ENCODE results near the gene ABCE1.

ABCE1 gene

DNA sequence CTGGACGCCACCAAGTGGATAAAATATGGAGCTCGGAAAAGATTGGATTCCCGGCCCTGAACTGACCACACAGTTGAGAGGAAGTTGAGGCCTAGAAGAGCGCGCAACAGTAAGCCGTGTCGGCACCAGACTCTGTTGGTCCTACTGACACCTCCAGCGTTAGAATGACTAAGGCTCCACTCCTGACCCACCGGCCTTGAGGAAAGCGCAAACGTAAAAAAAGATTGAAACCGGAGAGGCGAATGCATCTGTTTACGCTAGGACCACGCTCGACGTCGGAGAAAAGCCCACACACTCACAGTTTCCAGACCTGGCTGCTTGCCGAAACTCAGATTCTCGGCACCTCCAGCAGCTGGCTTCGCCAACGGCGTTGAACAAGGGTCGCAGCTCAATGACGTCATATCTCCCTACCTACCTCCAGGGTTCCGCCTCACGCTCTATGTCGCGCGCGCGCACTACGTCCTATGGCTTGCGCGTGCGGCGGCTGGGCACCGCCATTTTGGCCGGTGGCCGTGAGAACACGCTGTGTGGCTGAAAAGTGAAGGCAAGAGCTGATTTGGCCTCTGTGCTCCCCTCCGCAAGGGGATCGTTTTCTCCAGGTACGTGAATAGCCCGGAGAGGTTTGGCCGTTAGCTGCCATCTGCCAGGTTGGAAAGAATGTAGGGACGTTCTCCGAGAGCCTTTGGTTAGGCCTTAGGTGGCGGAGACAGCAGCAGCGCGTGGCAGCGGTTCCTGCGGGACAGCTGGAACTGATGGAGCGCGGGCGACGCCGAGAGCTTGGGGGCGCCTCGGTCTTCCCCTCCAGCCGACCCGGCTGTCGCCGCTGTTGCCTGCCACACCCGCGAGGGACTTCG, at the start of gene ABCE1, which contains the start of gene ANAPC10:
Gene ABCE1, plus strand, starts transcription at position 491 of the 854 bp plus-strand sequence. CDS start 6,102 bp downstream, outside the sequence.
Gene ANAPC10, minus strand, starts transcription at position 376 of the 854 bp plus-strand sequence. CDS start 2,097 bp downstream, outside the sequence.
- DNase-seq: peak; percentile 89

DNA sequence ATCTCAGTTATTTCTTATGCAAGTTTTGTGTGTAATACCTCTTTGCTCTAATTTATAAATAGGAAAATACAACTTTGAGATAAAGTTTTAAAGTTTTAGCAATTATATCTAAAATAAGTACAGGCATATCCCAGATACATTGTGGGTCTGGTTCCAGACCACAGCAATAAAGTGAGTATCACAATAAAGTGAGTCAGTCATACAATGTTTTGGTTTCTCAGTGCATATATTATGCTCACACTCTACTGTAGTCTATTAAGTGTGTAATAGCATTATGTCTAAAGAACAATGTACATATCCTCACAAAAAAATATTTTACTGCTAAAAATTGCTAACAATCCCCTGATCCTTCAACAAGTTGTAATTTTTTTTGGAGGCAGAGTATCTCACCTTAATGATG, 49.3 kb upstream of the ABCE1 start:
- DNase-seq: no peak

DNA sequence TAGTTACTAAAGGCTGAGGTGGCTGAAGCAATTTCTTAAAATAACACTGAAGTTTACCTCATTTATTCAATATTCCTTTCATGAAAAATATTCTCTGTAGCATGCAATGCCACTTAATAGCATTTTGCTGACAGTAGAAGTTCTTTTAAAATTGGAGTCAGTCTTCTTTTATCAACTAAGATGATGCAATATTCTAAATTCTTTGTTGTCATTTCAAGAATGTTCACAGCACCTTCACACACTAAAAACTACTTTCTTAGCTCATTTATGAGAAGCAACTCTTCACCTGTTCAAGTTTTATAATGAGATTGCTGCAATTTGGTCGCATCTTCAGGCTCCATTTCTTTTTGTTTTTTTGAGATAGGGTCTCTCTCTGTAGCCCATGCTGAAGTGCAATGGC, 48.9 kb upstream of the ABCE1 start:
- no peak for DNase-seq

DNA sequence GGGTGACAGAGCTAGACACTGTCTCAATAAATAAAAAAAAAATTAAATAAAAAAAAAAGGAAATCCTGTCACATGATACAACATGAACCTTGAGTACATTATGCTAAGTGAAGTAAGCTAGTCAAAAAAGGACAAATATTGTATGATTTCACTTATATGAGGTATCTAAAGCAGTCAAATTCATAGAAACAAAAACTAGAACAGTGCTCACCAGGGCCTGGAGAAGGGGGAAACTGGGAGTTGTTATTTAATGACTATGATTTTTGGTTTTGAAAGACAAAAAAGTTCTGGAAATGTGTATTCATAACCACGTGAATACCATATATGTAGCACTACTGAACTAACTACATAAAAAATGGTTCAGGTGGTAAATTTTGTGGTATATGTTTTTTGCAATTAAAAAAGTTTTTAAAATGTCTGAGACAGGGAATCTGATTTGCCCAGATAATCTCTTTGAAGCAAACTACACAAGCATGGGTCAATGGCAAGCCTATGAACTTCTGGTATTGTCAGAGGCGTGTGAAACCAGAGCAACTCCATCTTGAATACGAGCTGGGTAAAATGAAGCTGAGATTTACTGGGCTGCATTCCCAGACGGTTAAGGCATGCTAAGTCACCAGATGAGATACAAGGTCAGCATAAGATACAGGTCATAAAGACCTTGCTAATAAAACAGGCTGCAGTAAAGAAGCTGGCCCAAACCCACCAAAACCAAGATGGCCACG, 42.4 kb upstream of the ABCE1 start:
- no peak for DNase-seq

GRCh38 chr4:145056325-145057130, 41.6 kb upstream of the ABCE1 start:
- no peak for DNase-seq

DNA sequence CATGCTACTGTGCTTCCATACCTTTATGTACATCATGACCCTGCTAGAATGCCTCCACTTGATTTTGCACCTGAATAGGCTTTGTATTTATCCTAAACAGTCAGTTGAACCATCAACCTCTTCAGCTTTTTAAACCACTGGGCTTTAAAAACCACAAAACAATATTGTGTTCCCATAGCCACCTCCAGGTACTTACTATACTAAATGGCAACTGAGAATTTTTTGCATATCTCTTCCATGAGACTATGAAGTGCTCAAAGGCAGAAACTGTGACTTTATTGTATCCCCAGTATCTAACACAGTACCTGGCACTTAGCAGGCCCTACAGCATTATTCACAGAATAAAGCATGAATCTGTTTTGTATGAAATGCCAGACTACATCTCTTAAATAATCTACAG, 39.9 kb upstream of the ABCE1 start:
- no peak for DNase-seq

DNA sequence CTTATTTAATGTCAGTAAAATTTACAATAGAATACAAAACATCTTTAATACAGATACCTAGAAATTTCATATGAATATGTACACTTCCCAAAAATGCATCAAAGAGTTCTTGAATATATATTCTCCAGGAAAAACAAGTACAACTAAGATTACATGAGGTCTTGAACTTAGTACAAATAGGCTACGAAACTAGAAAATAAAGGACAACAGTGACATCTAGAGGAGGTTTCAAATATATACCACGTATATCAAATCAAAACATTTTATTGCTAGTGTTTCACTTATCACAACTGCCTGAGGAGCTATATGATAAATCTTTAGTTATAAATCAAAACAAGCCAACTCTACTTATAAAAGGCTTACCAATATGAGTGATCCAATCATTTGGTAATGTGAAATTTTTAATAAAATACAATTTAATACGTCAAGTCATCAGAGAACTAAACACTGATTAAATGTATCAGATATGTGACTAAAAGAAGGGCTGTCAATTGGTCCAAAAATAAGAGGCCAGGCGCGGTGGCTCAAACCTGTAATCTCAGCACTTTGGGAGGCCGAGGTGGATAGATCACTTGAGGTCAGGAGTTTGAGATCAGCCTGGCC, 36.7 kb upstream of the ABCE1 start:
- DNase-seq: no peak

- DNase-seq: no peak
These were observed 32.0 kb upstream of the ABCE1 start for GRCh38 chr4:145066063-145066501.

DNA sequence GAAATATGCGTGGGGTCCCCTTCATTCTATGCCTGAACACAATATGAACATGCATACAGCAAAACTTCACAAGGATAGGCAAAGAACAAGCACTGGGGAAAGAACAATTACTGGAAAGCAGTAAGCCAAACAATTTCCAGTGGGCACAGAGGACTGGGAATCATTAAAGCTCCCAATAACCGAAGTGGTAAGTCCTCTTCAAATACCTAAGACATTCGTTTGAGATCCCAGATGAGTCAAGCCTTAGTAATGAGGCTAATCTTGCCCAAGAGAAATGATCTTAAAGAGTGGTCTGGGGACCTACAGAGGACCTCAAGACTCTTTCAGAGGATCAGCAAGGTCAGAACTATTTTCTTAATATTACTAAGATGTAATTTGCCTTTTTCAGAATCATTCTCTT, 28.8 kb upstream of the ABCE1 start:
- DNase-seq: no peak

GRCh38 chr4:145071560-145071959, 26.6 kb upstream of the ABCE1 start:
- DNase-seq: no peak

DNA sequence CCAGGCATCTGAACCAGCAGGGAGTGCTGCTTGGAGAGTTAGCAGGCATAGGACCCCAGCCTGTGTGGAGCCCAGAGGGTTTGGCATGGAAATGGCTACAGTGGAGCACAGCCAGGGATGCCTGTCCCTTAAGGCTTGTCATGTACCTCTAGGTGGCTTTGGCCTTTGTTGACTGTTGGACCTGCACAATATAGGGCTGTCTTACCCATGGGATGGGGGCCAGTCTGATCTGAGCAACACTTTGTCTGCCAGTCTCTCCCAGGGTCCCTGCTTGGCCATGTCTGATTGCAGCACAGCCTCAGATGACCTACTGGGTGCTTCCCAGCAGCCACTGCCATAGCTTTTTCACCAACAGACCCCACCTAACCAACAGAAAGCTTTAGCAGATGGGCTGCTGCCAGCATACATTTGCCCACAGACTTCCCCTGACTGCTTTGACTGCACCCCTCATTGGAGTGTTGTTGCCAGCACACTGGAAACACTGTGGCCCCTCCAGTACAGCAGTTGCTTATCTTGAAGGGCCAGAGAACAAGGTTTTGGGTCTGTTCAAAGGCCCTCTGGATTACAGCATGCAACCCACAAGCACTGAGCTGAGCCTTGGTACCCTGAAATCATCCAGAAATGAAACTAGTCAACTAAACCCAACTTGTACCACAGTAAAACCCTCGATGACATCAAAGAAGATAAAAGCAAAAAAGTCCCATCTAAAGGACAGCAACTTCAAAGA, 22.2 kb upstream of the ABCE1 start:
- DNase-seq: no peak

DNA sequence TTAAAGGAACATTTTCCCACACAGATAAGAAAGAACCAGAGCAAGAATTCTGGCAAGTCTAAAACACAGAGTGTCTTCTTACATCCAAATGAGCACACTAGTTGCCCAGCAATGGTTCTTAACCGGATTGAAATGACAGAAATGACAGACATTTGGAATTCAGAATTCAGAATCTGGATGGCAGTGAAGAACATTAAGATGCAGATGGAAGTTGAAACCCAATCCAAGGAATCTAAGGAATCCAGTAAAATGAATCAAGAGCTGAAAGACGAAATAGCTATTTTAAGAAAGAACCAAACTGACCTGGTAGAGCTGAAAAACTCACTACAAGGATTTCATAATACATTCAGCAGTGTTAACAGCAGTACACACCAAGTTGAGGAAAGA, 21.6 kb upstream of the ABCE1 start:
- DNase-seq: no peak

- no peak for DNase-seq
These were observed 16.4 kb upstream of the ABCE1 start for GRCh38 chr4:145081756-145082155.

DNA sequence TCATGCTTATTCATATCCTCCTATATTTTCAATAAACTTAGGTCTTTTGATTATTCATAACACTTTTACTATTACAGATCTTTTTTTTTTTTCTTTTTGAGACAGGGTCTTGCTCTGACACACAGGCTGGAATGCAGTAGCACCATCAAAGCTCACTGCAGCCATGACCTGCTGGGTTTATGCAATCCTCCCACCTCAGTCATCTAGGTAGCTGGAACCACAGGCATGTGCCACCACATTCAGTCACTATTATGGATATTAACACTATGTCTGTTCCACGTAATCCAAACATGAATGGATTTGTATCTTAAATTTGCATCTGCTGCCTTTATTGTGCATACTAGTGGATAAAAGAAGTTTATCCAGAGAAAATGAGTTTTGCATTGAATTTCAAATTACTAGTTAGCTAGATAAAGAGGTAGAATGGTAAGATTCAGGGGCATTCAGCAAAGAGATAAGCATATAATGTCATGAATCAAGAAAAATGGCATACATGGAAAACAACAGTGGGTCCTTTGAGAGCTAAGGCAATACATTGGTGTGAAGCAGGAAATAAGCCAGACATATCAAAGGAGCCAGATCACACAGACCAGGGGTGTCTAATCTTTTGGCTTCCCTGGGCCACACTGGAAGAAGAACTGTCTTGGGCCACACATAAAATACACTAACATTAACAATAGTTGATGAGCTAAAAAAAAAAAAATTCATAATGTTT, 14.1 kb upstream of the ABCE1 start:
- DNase-seq: no peak

GRCh38 chr4:145090380-145090779, 7.7 kb upstream of the ABCE1 start:
- no peak for DNase-seq

DNA sequence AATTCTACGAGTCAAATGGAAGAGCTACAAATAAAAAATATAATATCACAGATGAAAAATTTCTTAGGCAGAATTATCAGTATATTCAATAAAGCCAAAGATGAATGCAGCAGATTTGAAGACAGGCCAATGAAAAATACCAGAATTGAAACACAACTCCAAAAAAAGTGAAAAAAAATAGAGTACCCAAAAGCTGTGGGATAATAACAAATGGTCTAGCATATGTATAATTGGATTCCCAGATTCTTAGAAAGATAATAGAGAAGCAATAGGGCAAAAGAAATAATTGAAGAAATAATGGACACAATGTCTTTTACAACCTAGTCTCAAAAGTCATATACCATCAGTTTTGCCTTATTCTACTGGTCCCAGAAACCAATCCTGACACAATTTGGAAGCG, 4.5 kb upstream of the ABCE1 start:
- DNase-seq: no peak

DNA sequence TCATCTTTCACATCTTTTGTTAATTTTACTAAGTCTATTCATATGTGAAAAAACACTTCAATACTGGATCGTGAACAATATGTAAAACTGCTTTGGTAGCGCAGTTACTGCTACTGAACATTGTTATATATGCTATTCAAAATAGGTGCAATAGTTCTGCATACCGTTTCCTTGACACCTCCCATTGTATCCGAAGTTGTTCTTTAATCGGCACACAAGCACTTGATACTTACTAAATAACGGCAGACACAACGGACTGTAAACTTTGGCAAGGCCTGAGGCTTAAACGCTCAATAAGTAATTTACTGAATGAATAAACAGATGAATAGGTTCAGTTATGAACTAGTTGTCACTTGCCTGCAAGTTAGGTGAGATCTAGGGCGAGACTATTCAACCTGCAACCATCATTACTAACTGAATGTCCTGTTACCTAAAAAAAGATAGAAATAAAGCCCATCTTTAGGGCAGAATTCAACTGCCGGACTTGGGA, 735 bp upstream of the ABCE1 start:
- no peak for DNase-seq

DNA sequence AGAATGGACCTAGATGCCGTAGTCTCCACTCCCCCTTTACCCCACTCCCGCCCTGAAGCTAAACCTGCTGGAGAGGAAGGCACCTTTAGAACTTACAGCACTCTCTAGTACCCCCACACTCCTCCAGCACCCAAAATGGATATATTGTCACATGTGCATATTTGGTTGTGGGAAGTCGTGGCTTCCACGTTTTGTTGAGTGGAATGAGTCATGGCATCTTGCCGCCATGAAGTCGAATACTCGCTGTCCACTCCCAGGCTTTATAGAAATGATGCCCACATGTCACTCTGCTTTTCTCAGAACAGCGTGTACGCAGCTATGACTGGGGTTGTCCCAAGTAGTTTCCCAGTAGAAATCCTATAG, 545 bp downstream of the ABCE1 start:
- DNase-seq: no peak

DNA sequence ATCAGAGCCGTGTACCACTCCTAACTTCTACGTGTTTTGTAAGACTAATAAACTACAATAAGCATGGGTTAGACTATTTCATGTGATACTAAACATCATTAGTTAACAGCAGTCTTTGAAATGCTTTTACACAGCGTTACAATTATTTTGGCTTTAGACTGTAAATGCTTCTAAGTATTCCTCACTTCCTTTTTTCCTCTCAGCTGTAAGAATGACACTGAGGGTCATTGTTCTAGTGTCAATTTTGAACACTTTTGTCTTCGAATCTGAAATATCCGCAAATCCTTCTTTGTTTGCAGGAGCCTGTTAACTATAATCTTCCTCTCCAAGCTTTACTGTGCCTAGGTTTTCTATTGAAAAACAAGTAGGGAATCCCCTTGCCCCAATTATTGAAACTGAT, 1.5 kb downstream of the ABCE1 start:
- DNase-seq: no peak

DNA sequence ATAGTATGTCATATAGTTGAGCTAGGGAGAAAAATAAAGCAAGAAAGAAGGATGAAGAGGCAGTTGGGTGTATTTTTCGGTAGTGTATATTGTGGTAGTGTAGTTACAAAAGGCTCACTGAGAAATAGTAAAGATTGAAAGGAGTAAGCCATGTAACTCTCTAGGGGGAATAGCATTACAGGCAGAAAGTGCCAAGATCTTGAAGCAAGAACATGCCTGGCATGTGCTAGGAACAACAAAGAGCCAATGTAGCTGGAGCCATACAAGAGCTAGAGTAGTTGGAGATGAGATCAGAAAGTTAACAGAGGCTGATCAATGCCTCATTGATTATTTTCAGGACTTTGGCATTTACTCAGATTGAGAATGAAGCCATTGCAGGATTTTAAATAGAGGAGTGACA, 3.0 kb downstream of the ABCE1 start:
- no peak for DNase-seq

DNA sequence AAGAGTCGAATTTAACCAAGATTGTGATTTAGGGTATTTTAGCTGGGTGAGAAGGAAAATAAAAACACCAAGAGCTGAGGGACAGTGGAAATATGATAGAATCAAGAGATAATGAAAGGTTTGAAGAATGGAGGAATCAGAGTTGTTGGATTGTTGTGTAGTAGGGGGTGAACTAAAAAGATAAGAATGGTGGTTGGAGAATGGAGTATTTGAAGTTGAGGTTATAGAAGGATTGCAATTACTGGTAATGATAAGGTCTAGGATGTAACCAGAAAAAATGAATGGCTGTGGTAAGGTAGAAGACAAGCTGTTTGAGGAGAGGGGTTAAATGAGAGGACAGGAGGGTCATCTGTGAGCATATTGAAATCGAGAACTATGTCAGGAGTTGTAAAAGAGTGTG, 4.5 kb downstream of the ABCE1 start:
- DNase-seq: no peak
